ENCODE data around the gene TMEM248. TPM values are rescaled to one million over a fixed set of nuclear protein-coding genes. Genes with fewer than 3 reads are reported as not detected.
A peak's percentile ranks its signal among the peaks of the same experiment; 100 is the strongest.
"Not testable (repeated sequence)": the region's sequence is repeated elsewhere in the genome, so short reads cannot be mapped to it uniquely, and the experiment has no call there.

Gene TMEM248
- total RNA-seq, 1 experiment from 2014 or later = 98.0 TPM

GRCh38 chr7:66880053-66880452, 41.0 kb upstream of the TMEM248 start:
- H3K4me1 Mint-ChIP-seq (ENCODE audit: low read depth, unreplicated experiment) = peaks cover 8% of the 10 kb centered on the region

DNA sequence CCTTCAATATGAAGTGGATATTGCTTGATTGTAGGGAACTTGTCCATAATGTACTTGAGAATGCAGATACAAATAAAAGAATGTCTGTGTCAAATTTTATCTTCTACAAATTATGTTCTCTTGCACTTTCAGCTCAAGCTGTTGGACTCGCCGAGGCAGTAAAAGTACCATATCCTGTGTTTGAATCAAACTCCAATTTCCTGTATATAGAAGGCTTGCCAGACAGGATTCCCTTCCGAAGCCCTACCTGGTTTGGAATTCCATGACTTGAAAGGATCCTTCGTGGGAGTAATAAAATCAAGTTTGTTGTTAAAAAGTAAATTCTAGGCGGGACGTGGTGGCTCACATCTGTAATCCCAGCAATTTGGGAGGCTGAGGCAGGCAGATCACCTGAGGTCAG, 40.4 kb upstream of the TMEM248 start:
- H3K4me1 ChIP-seq = peaks cover 14% of the 10 kb centered on the region
- CTCF ChIA-PET; H3K27me3 ChIP-seq (replicated peaks; ENCODE audit: control insufficient read depth, insufficient read depth, low read length); H3K4me1 Mint-ChIP-seq (ENCODE audit: low read depth, unreplicated experiment); POLR2A ChIA-PET; DNase-seq; H3K36me3 Mint-ChIP-seq (ENCODE audit: insufficient read depth, unreplicated experiment); H3K36me3 ChIP-seq (ENCODE audit: control insufficient read depth, insufficient read depth, low read length); H3K27me3 Mint-ChIP-seq (ENCODE audit: insufficient read depth, unreplicated experiment); H3K9me3 Mint-ChIP-seq (ENCODE audit: unreplicated experiment); H3K4me3 ChIP-seq (ENCODE audit: low read depth, low read length); H3K9me3 ChIP-seq; BruUV-seq (replicated peaks): not testable (repeated sequence)
- Mint-ChIP-seq H3K4me3 (ENCODE audit: unreplicated experiment) (peak overlapping the region; percentile 21), H3K27ac (ENCODE audit: unreplicated experiment) (peak overlapping the region; percentile 13)
- intact Hi-C loops (cut with micrococcal nuclease; ENCODE audit: unreplicated experiment) = loop anchor here (5.0 kb wide), 1 partner anchor 33 kb away; no protein-coding TSS in a partner anchor

More at GRCh38 chr7:66880053-66880452, 41.0 kb upstream of the TMEM248 start:
- Mint-ChIP-seq H3K27ac (ENCODE audit: unreplicated experiment) (peak overlapping the region; percentile 13), H3K27me3 (ENCODE audit: insufficient read depth, unreplicated experiment) (no peaks in the 10 kb centered on the region), H3K4me3 (ENCODE audit: unreplicated experiment) (peak overlapping the region; percentile 21), H3K9me3 (ENCODE audit: unreplicated experiment) (no peaks in the 10 kb centered on the region), H3K36me3 (ENCODE audit: insufficient read depth, unreplicated experiment) (no peaks in the 10 kb centered on the region)
- TF ChIP-seq CTCF (IDR thresholded peaks at IDR 0.05; ENCODE audit: insufficient read depth in 1 of 2, low read depth in 1 of 2, low read length in 1 of 2, severe bottlenecking in 1 of 2, unreplicated experiment in 1 of 2) = peak in 1 of 2 experiments; percentile 3
- Histone ChIP-seq H3K9me3 (no peaks in the 10 kb centered on the region), H3K36me3 (ENCODE audit: control insufficient read depth, insufficient read depth, low read length) (no peaks in the 10 kb centered on the region), H3K4me3 (ENCODE audit: low read depth, low read length) (no peak overlapping the region), H3K4me1 (peaks cover 14% of the 10 kb centered on the region), H3K27me3 (replicated peaks; ENCODE audit: control insufficient read depth, insufficient read depth, low read length) (no peaks in the 10 kb centered on the region)
- no TSS peak for BruUV-seq (replicated peaks)
- POLR2A ChIA-PET = no interaction called here
- peak; percentile 72 to 83 for DNase-seq
- intact Hi-C loops (cut with micrococcal nuclease; ENCODE audit: unreplicated experiment) = loop anchor here (5.0 kb wide), 1 partner anchor 33 kb away; no protein-coding TSS in a partner anchor
- CTCF ChIA-PET = no interaction called here

DNA sequence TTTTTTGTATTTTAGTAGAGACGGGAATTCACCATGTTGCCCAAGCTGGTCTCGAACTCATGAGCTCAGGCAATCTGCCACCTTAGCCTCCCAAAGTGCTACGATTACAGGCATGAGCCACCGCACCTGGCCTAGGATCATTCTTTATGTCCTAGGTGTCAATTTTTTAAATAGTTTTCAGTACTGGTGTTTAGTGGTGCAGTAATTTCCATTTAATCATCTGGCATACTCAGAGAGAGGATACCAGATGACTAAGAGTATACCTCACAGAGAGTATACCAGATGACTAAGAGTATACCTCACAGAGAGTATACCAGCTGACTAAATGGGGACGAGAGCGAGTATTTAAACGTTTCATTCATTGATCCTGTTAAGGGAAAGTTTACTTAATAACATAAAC, 37.3 kb upstream of the TMEM248 start:
- H3K27ac Mint-ChIP-seq (ENCODE audit: unreplicated experiment) = no peak overlapping the region
- no peaks in the 10 kb centered on the region for H3K36me3 Mint-ChIP-seq (ENCODE audit: insufficient read depth, unreplicated experiment)
- peaks cover 14% of the 10 kb centered on the region for H3K4me1 ChIP-seq
- TF ChIP-seq CTCF (IDR thresholded peaks at IDR 0.05; ENCODE audit: insufficient read depth in 1 of 2, low read depth in 1 of 2, low read length in 1 of 2, severe bottlenecking in 1 of 2, unreplicated experiment in 1 of 2) = no peak
- no peaks in the 10 kb centered on the region for H3K36me3 ChIP-seq (ENCODE audit: control insufficient read depth, insufficient read depth, low read length)
- peaks cover 8% of the 10 kb centered on the region for H3K4me1 Mint-ChIP-seq (ENCODE audit: low read depth, unreplicated experiment)
- H3K4me3 ChIP-seq (ENCODE audit: low read depth, low read length) = no peak overlapping the region
- H3K27me3 Mint-ChIP-seq (ENCODE audit: insufficient read depth, unreplicated experiment) = no peaks in the 10 kb centered on the region
- no peaks in the 10 kb centered on the region for H3K9me3 ChIP-seq
- no TSS peak for BruUV-seq (replicated peaks)
- no peaks in the 10 kb centered on the region for H3K9me3 Mint-ChIP-seq (ENCODE audit: unreplicated experiment)
- ChIA-PET CTCF (no interaction called here), POLR2A (no interaction called here)
- no peak overlapping the region for H3K4me3 Mint-ChIP-seq (ENCODE audit: unreplicated experiment)
- intact Hi-C loops (cut with micrococcal nuclease; ENCODE audit: unreplicated experiment) = loop anchor here (5.0 kb wide), 1 partner anchor 36 kb away; no protein-coding TSS in a partner anchor
- no peak for DNase-seq
- H3K27me3 ChIP-seq (replicated peaks; ENCODE audit: control insufficient read depth, insufficient read depth, low read length) = no peaks in the 10 kb centered on the region

GRCh38 chr7:66884556-66884955, 36.5 kb upstream of the TMEM248 start:
- intact Hi-C loops (cut with micrococcal nuclease; ENCODE audit: unreplicated experiment) = loop anchor here (5.0 kb wide), 1 partner anchor 37 kb away; no protein-coding TSS in a partner anchor
- BruUV-seq (replicated peaks); H3K4me3 ChIP-seq (ENCODE audit: low read depth, low read length); H3K4me3 Mint-ChIP-seq (ENCODE audit: unreplicated experiment); H3K4me1 Mint-ChIP-seq (ENCODE audit: low read depth, unreplicated experiment); CTCF ChIA-PET; H3K27me3 ChIP-seq (replicated peaks; ENCODE audit: control insufficient read depth, insufficient read depth, low read length); H3K36me3 Mint-ChIP-seq (ENCODE audit: insufficient read depth, unreplicated experiment); H3K27ac Mint-ChIP-seq (ENCODE audit: unreplicated experiment); H3K27me3 Mint-ChIP-seq (ENCODE audit: insufficient read depth, unreplicated experiment); DNase-seq; H3K9me3 ChIP-seq; H3K9me3 Mint-ChIP-seq (ENCODE audit: unreplicated experiment); POLR2A ChIA-PET; H3K36me3 ChIP-seq (ENCODE audit: control insufficient read depth, insufficient read depth, low read length): not testable (repeated sequence)
- peaks cover 14% of the 10 kb centered on the region for H3K4me1 ChIP-seq

Measured in Caco-2 (cell line).